Measurements from ENCODE around the gene ZNF407. TPM values are rescaled to one million over a fixed set of nuclear protein-coding genes. Genes with fewer than 3 reads are reported as not detected.

ZNF407 gene
- total RNA-seq, 2 donors from 2014 or later: 11.7 to 22.2 TPM

DNA sequence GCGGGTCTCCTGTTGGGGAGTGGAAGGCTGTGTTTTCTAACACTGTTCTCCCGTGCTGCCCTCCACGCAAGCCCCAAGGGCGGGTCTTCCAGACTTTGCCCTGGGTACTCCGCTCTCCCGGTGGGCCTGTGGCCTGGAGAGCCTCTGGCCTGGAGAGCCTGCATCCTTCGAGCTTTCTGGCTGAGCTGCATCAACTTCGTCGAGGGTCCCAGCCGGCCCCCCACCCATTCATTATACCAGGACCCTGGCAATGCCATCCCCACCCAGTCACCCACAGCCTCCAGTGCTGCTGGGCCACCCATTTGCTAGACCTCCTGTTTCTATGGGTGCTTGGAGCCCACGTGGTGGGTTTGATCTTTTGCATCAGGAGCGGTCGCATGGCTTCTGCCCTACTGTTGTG, 509.1 kb downstream of the ZNF407 start:
- H3K27ac ChIP-seq: no peak overlapping the region
- H3K36me3 ChIP-seq: no peaks in the 10 kb centered on the region
- no peaks in the 10 kb centered on the region for H3K9me3 ChIP-seq
- WGBS: 94% methylated on average over 13 of the region's 13 CpGs
- no peak for TF ChIP-seq CTCF (IDR thresholded peaks at IDR 0.05)
- no peak for TF ChIP-seq POLR2AphosphoS5 (IDR thresholded peaks at IDR 0.05)
- no peak for TF ChIP-seq POLR2A (IDR thresholded peaks at IDR 0.05)
- H3K4me1 ChIP-seq (replicated peaks): no peaks in the 10 kb centered on the region
- intact Hi-C loops (cut with DNase I): no loop called here
- no peak for DNase-seq (ENCODE audit: low spot score)
- no peaks in the 10 kb centered on the region for H3K27me3 ChIP-seq (replicated peaks; ENCODE audit: insufficient read depth)
- no peak overlapping the region for H3K4me3 ChIP-seq

GRCh38 chr18:75107196-75107930, 509.7 kb downstream of the ZNF407 start:
- Histone ChIP-seq H3K36me3 (no peaks in the 10 kb centered on the region), H3K9me3 (no peaks in the 10 kb centered on the region), H3K4me1 (replicated peaks) (no peaks in the 10 kb centered on the region), H3K27ac (no peak overlapping the region), H3K4me3 (no peak overlapping the region), H3K27me3 (replicated peaks; ENCODE audit: insufficient read depth) (no peaks in the 10 kb centered on the region)
- intact Hi-C loops (cut with DNase I): no loop called here
- TF ChIP-seq POLR2A (IDR thresholded peaks at IDR 0.05): no peak
- no peak for DNase-seq (ENCODE audit: low spot score)
- WGBS: 89% methylated on average over 19 of the region's 19 CpGs

DNA sequence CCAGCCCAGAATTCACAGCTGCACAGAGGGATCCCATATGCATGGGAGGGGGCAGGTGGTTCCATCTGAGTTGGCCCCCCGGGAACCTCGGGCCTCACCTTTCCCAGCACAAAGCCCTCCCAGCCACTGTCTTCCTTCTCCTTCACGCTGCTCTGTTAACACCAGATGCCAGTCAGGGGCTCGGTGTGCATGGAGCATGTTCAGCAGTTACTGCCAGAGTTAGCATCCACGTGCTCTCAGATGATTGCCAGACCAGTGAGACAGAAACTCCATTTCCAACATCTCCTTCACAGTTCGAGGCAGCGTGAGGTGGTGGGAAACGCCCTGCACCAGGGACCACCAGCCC, 510.2 kb downstream of the ZNF407 start:
- intact Hi-C loops (cut with DNase I): no loop called here

GRCh38 chr18:75108579-75109318, 511.1 kb downstream of the ZNF407 start:
- Histone ChIP-seq H3K36me3 (no peaks in the 10 kb centered on the region), H3K4me3 (no peak overlapping the region), H3K27me3 (replicated peaks; ENCODE audit: insufficient read depth) (no peaks in the 10 kb centered on the region), H3K4me1 (replicated peaks) (no peaks in the 10 kb centered on the region), H3K27ac (no peak overlapping the region), H3K9me3 (no peaks in the 10 kb centered on the region)
- TF ChIP-seq CTCF (IDR thresholded peaks at IDR 0.05) (no peak), POLR2A (IDR thresholded peaks at IDR 0.05) (no peak), POLR2AphosphoS5 (IDR thresholded peaks at IDR 0.05) (no peak)
- DNase-seq (ENCODE audit: low spot score): no peak
- intact Hi-C loops (cut with DNase I): no loop called here
- 85% methylated on average over 19 of the region's 20 CpGs for WGBS

More for the DNA sequence above, 510.2 kb downstream of the ZNF407 start:
- Histone ChIP-seq H3K9me3 (no peaks in the 10 kb centered on the region), H3K27ac (no peak overlapping the region), H3K4me1 (replicated peaks) (no peaks in the 10 kb centered on the region), H3K36me3 (no peaks in the 10 kb centered on the region), H3K27me3 (replicated peaks; ENCODE audit: insufficient read depth) (no peaks in the 10 kb centered on the region), H3K4me3 (no peak overlapping the region)
- no peak for TF ChIP-seq CTCF (IDR thresholded peaks at IDR 0.05)
- TF ChIP-seq POLR2AphosphoS5 (IDR thresholded peaks at IDR 0.05): no peak
- TF ChIP-seq POLR2A (IDR thresholded peaks at IDR 0.05): no peak
- DNase-seq (ENCODE audit: low spot score): no peak
- 86% methylated on average over 8 of the region's 8 CpGs for WGBS

DNA sequence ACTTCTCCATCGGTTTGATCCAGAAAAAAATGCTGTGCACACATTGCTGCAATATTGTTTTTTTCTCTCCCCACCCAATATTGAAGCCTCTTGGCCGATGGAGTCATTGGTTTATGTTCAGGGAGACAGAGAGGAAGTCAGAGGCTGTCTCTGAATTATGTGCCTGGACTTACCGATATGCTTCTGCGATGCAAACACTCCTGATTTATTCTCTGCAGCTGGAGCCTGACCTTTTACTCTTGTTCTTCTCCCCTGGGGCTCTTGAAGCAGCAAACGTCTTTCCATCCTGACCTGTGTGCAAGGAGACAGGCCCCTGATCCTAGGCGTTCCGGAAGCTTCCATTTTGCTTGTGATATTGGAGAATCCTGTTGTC, 511.6 kb downstream of the ZNF407 start:
- Histone ChIP-seq H3K36me3 (no peaks in the 10 kb centered on the region), H3K4me1 (replicated peaks) (no peaks in the 10 kb centered on the region), H3K27ac (no peak overlapping the region), H3K27me3 (replicated peaks; ENCODE audit: insufficient read depth) (no peaks in the 10 kb centered on the region), H3K9me3 (no peaks in the 10 kb centered on the region), H3K4me3 (no peak overlapping the region)
- WGBS: 68% methylated on average over 7 of the region's 7 CpGs
- no peak for TF ChIP-seq POLR2A (IDR thresholded peaks at IDR 0.05)
- TF ChIP-seq CTCF (IDR thresholded peaks at IDR 0.05): no peak
- DNase-seq (ENCODE audit: low spot score): no peak
- intact Hi-C loops (cut with DNase I): no loop called here
